Large intestine (tissue), 3 donors: ENCODE results near the gene LORICRIN. TPM values are rescaled to one million over a fixed set of nuclear protein-coding genes. Genes with fewer than 3 reads are reported as not detected.

Experiments
- DNase-seq, 2 donors: peaks; one replicate each; pipeline versions ENCODE4 v3.0.0 to v3.0.0-alpha.2; 2013
- H3K27ac ChIP-seq: one replicate; pipeline ENCODE4 v1.5.1; 2013; ENCODE audit warnings: low read length
- H3K27me3 ChIP-seq: 2 replicates; pipeline ENCODE4 v1.6.1; 2013; ENCODE audit warnings: low read length; ENCODE audit not compliant: control insufficient read depth, insufficient read depth
- H3K36me3 ChIP-seq: 2 replicates; pipeline ENCODE4 v1.6.1; 2013; ENCODE audit warnings: low read length; ENCODE audit not compliant: control insufficient read depth, insufficient read depth
- H3K4me1 ChIP-seq: one replicate; pipeline ENCODE4 v1.6.1; 2013; ENCODE audit warnings: low read length; ENCODE audit not compliant: control insufficient read depth, insufficient read depth
- H3K4me3 ChIP-seq: one replicate; pipeline ENCODE4 v1.5.1; 2013; ENCODE audit warnings: low read length
- H3K9me3 ChIP-seq: one replicate; pipeline ENCODE4 v1.6.1; 2013; ENCODE audit warnings: mild to moderate bottlenecking, low read depth, low read length, moderate library complexity; ENCODE audit not compliant: control insufficient read depth
- WGBS: methylation state at CpG from one replicate; pipeline ENCODE4 v1.1.5; 2013; ENCODE audit warnings: low lambda C conversion rate; ENCODE audit not compliant: insufficient coverage; 5-methylcytosine and 5-hydroxymethylcytosine counted together
- polyA plus RNA-seq: library from polyadenylated mRNA; unstranded; fragments of 120-200 nt; gene quantifications from one replicate; pipeline ENCODE4 v1.2.1, GENCODE V29; 2013

LORICRIN gene
- polyA plus RNA-seq, 1 donor: not detected

- H3K4me1 ChIP-seq: peaks cover 3% of the 10 kb centered on the region
- no peaks in the 10 kb centered on the region for H3K36me3 ChIP-seq
- no peak for DNase-seq
- WGBS: 50% methylated on average over 6 of the region's 10 CpGs
- peaks cover 62% of the 10 kb centered on the region for H3K27me3 ChIP-seq
- H3K4me3 ChIP-seq: no peak overlapping the region
- H3K27ac ChIP-seq: no peak overlapping the region
- H3K9me3 ChIP-seq: no peaks in the 10 kb centered on the region
These were observed 3.1 kb downstream of the LORICRIN start for GRCh38 chr1:153262462-153263157.

DNA sequence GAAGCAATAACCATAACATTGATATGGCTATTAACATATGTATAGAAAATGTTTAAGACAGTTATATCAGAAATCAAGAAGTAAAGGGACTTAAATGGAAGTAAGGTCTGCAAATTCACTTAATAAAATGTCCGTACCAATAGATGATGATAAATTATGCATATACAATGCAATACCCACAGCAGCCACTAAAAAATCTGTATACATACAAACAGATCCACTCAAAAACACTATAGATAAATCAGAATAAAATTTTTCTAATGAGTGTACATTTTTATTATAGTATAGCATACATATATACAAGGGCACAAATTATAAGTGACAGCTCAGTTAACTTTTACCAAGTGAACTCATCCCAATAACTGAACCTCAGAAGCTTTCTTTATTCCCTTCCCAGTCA, 6.0 kb downstream of the LORICRIN start:
- Histone ChIP-seq H3K27ac (no peak overlapping the region), H3K36me3 (no peaks in the 10 kb centered on the region), H3K4me3 (no peak overlapping the region), H3K27me3 (peaks cover 42% of the 10 kb centered on the region), H3K9me3 (no peaks in the 10 kb centered on the region), H3K4me1 (peaks cover 3% of the 10 kb centered on the region)
- no CpG with 5 or more reads among the region's 1 CpG for WGBS
- DNase-seq: no peak

DNA sequence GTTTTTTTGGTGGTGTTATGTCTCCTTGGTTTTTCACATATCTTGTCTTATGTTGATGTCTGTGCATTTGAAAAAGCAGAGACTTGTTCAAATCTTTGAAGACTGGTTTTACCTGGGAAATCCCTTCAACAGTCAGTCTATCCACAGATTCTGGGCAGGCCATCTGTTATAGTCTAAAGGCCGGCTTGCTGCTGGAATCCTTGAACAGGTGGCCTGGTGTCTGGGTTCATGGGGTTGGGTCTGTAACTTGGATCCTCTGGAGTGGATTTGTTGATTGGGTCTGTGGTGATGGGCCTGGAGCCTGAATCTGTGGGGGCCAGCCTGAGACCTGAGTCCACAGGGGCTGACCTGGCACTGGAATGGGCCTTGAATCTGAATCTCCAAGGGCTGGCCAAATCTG, 12.2 kb downstream of the LORICRIN start:
- Histone ChIP-seq H3K36me3 (no peaks in the 10 kb centered on the region), H3K27me3 (no peaks in the 10 kb centered on the region), H3K4me3 (no peak overlapping the region), H3K27ac (no peak overlapping the region), H3K4me1 (no peaks in the 10 kb centered on the region), H3K9me3 (no peaks in the 10 kb centered on the region)
- no CpG with 5 or more reads among the region's 1 CpG for WGBS
- DNase-seq: no peak

DNA sequence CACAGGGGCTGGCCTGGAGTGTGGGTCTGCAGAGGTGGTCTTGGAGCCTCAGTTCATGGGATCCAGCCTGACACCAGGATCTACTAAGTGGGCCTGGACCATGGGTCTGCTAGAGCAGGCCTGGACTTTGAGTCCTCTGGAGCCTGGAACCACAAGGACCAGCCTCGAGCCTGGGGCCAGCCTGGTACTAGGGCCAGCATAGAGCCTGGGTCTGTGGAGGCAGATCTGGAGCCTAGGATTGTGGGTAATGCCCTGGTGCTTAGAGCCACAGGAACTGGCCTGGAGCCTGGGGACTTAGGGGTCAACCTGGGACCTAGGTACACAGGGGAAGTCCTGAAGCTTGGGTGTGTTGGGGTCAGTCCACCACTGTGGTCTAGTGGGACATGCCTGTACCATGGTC, 12.7 kb downstream of the LORICRIN start:
- Histone ChIP-seq H3K4me3 (no peak overlapping the region), H3K27me3 (no peaks in the 10 kb centered on the region), H3K27ac (no peak overlapping the region), H3K36me3 (no peaks in the 10 kb centered on the region), H3K9me3 (no peaks in the 10 kb centered on the region), H3K4me1 (no peaks in the 10 kb centered on the region)
- no peak for DNase-seq
- no CpG with 5 or more reads among the region's 1 CpG for WGBS

GRCh38 chr1:153277852-153278251, 18.4 kb downstream of the LORICRIN start:
- Histone ChIP-seq H3K4me1 (no peaks in the 10 kb centered on the region), H3K4me3 (no peak overlapping the region), H3K9me3 (no peaks in the 10 kb centered on the region), H3K36me3 (no peaks in the 10 kb centered on the region), H3K27ac (no peak overlapping the region), H3K27me3 (no peaks in the 10 kb centered on the region)
- WGBS: no CpG with 5 or more reads among the region's 2 CpGs
- DNase-seq: peak; percentile 54 to 59

DNA sequence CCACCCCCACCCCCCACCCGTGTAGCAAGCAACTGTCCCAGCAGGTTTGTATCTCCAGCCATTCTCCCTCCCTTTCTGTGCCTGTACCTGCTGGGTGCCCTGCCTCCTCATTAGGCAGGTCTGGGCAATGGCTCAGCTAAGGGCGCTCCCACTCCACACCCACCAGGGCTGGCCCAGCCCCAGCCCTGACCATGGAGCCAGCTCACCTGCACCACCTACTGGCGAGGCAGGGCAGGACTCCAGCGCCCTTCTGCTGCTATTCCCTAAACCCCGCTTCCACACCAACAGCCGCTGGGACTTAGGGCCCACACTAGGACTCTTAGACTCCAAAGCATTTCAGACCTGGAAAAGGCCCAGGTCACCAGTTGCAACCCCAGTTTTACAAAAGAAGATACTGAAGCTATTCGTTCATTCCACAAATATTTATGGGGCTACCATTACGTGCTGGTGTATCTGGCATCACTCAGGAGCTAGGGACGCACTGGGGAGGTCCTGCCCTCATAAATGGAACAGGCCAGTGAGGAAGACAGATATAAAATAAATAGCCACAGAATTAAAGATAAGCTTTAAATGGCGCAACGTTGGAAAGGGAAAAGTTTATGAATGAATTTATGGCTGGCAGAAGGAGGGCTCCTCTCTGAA, 29.3 kb downstream of the LORICRIN start:
- Histone ChIP-seq H3K27me3 (peaks cover 23% of the 10 kb centered on the region), H3K9me3 (no peaks in the 10 kb centered on the region), H3K27ac (no peak overlapping the region), H3K4me1 (no peaks in the 10 kb centered on the region), H3K4me3 (no peak overlapping the region), H3K36me3 (no peaks in the 10 kb centered on the region)
- no peak for DNase-seq
- 86% methylated on average over 2 of the region's 11 CpGs for WGBS

DNA sequence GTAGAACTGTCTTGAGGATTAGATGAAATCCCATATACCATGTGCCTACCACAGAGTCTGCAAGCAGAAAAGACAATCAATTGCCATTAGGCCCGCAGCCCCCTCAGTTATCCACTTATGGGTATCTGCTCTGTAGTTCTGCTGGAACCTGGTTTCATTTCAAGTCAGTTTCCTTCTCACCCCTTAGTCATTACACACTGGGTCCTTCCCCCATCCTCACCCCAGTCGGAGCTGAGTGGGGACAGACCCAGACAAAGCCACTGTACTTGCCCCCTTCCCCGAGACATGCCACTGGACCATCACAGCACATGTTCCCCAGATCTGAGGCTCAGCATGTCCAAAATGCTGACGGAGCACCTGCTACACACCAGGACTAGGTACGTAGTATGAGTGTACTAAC, 32.0 kb downstream of the LORICRIN start:
- no peak overlapping the region for H3K4me3 ChIP-seq
- peaks cover 21% of the 10 kb centered on the region for H3K27me3 ChIP-seq
- no CpG with 5 or more reads among the region's 5 CpGs for WGBS
- DNase-seq: no peak
- H3K4me1 ChIP-seq: no peaks in the 10 kb centered on the region
- H3K27ac ChIP-seq: no peak overlapping the region
- no peaks in the 10 kb centered on the region for H3K36me3 ChIP-seq
- H3K9me3 ChIP-seq: no peaks in the 10 kb centered on the region

- no CpG with 5 or more reads among the region's 8 CpGs for WGBS
- Histone ChIP-seq H3K36me3 (no peaks in the 10 kb centered on the region), H3K9me3 (no peaks in the 10 kb centered on the region), H3K4me3 (no peak overlapping the region), H3K27ac (no peak overlapping the region), H3K4me1 (no peaks in the 10 kb centered on the region), H3K27me3 (peaks cover 23% of the 10 kb centered on the region)
- no peak for DNase-seq
These were observed 32.7 kb downstream of the LORICRIN start for GRCh38 chr1:153292185-153292584.

- peaks cover 21% of the 10 kb centered on the region for H3K27me3 ChIP-seq
- DNase-seq: no peak
- 89% methylated on average over 8 of the region's 25 CpGs for WGBS
These were observed 33.4 kb downstream of the LORICRIN start for GRCh38 chr1:153292740-153293479.

DNA sequence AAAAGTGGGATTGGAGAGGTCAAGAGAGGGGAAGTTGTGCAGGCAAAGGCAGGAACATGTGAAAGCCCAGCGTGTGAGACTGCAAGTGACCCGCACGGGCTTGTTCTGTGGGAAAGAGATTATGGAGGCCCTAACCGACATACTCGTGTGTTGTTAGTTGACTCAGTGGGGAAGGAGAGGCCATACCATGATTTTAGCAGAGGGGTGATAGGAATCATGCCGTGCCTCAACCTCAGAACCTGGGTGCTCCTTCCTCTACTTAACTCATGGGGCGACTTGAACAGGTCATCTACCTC, 33.9 kb downstream of the LORICRIN start:
- H3K36me3 ChIP-seq: no peaks in the 10 kb centered on the region
- H3K4me3 ChIP-seq: no peak overlapping the region
- no CpG with 5 or more reads among the region's 7 CpGs for WGBS
- H3K27ac ChIP-seq: no peak overlapping the region
- H3K27me3 ChIP-seq: peaks cover 21% of the 10 kb centered on the region
- DNase-seq: no peak
- no peaks in the 10 kb centered on the region for H3K4me1 ChIP-seq
- no peaks in the 10 kb centered on the region for H3K9me3 ChIP-seq

More at GRCh38 chr1:153292740-153293479, 33.4 kb downstream of the LORICRIN start:
- no peak overlapping the region for H3K27ac ChIP-seq
- no peaks in the 10 kb centered on the region for H3K9me3 ChIP-seq
- no peak overlapping the region for H3K4me3 ChIP-seq
- H3K4me1 ChIP-seq: no peaks in the 10 kb centered on the region
- no peaks in the 10 kb centered on the region for H3K36me3 ChIP-seq
